NCI-H2107 treated with DMSO at 0.1 percent for 48 hours (cell line): Measurements from ENCODE around the gene PRR4.

ENCODE experiments used
- DNase-seq: peaks from one replicate; lab custom pipeline; 2025; ENCODE audit not compliant: unreplicated experiment; lab: John Stamatoyannopoulos, UW

Gene PRR4

GRCh38 chr12:10802587-10802986 lies 46.7 kb downstream of the PRR4 start, which contains the start of gene TAS2R7:
Gene TAS2R7 (minus strand): TSS chr12:10802627. CDS start chr12:10802570, 57 bp downstream.
- DNase-seq = no peak

- DNase-seq = no peak
Observed at GRCh38 chr12:10801741-10802140, 47.5 kb downstream of the PRR4 start.
